ENCODE measurements around the gene IGFL1. TPM values are rescaled to one million over a fixed set of nuclear protein-coding genes. Genes with fewer than 3 reads are reported as not detected.
A peak's percentile ranks its signal among the peaks of the same experiment; 100 is the strongest.
"Not testable (repeated sequence)": the region's sequence is repeated elsewhere in the genome, so short reads cannot be mapped to it uniquely, and the experiment has no call there.

Gene IGFL1
- not detected in 2 replicates for total RNA-seq
- not detected for polyA plus RNA-seq (2012)

- DNase-seq (ENCODE audit: low read depth): no peak
These were observed at the start of gene IGFL1 for GRCh38 chr19:46229442-46229841. Gene IGFL1, plus strand, starts transcription at chr19:46229742. Its CDS starts 33 bp downstream, at chr19:46229775.

GRCh38 chr19:46180701-46181387 lies 48.7 kb upstream of the IGFL1 start:
- no peak for DNase-seq (ENCODE audit: low read depth)

GRCh38 chr19:46181388-46181779 lies 48.2 kb upstream of the IGFL1 start:
- DNase-seq (ENCODE audit: low read depth): no peak

- DNase-seq (ENCODE audit: low read depth): no peak
These were observed 47.1 kb upstream of the IGFL1 start for GRCh38 chr19:46182476-46182875.

- DNase-seq (ENCODE audit: low read depth): not testable (repeated sequence)
These were observed 44.5 kb upstream of the IGFL1 start for GRCh38 chr19:46184775-46185710.

GRCh38 chr19:46186101-46186716 lies 43.3 kb upstream of the IGFL1 start:
- no peak for DNase-seq (ENCODE audit: low read depth)

- DNase-seq (ENCODE audit: low read depth): no peak
These were observed 42.8 kb upstream of the IGFL1 start for GRCh38 chr19:46186717-46187101.

- DNase-seq (ENCODE audit: low read depth): no peak
These were observed 39.3 kb upstream of the IGFL1 start for GRCh38 chr19:46189971-46190888.

- DNase-seq (ENCODE audit: low read depth): no peak
These were observed 38.2 kb upstream of the IGFL1 start for GRCh38 chr19:46191356-46191755.

GRCh38 chr19:46191972-46192371 lies 37.6 kb upstream of the IGFL1 start:
- DNase-seq (ENCODE audit: low read depth): no peak

GRCh38 chr19:46192626-46192991 lies 36.9 kb upstream of the IGFL1 start:
- DNase-seq (ENCODE audit: low read depth): not testable (repeated sequence)

- DNase-seq (ENCODE audit: low read depth): peak; percentile 63
These were observed 36.4 kb upstream of the IGFL1 start for GRCh38 chr19:46192992-46193650.

GRCh38 chr19:46193678-46194077 lies 35.9 kb upstream of the IGFL1 start:
- no peak for DNase-seq (ENCODE audit: low read depth)

- no peak for DNase-seq (ENCODE audit: low read depth)
These were observed 34.4 kb upstream of the IGFL1 start for GRCh38 chr19:46195104-46195503.

GRCh38 chr19:46195919-46196318 lies 33.6 kb upstream of the IGFL1 start:
- not testable (repeated sequence) for DNase-seq (ENCODE audit: low read depth)

- DNase-seq (ENCODE audit: low read depth): no peak
These were observed 33.0 kb upstream of the IGFL1 start for GRCh38 chr19:46196410-46197124.

- DNase-seq (ENCODE audit: low read depth): no peak
These were observed 32.0 kb upstream of the IGFL1 start for GRCh38 chr19:46197314-46198070.

- DNase-seq (ENCODE audit: low read depth): peak; percentile 95
These were observed 30.8 kb upstream of the IGFL1 start for GRCh38 chr19:46198756-46199155.

All from myocyte (in vitro differentiated cells).